Peyer's patch (tissue), 4 donors: ENCODE measurements around the gene CCNG2.
A peak's percentile ranks its signal among the peaks of the same experiment; 100 is the strongest.

ENCODE experiments used
- POLR2A ChIP-seq, 2 donors: fragments of 450-650 bp; IDR thresholded peaks; one replicate each; pipeline ENCODE4 v1.5.1; 2017; ENCODE audit warnings: antibody characterized with exemption in 2 of 2, mild to moderate bottlenecking in 2 of 2, moderate library complexity in 2 of 2
- TF ChIP-seq, protein P1 (sequence below), 6 experiments: fragments of 450-650 bp in 4 of 6; fragments of 200-600 bp in 2 of 6; sonication (generic) in 1 of 6; IDR thresholded peaks; one replicate each; pipeline ENCODE4 v1.5.1; 2017 to 2019; ENCODE audit warnings: antibody characterized with exemption in 6 of 6, mild to moderate bottlenecking in 3 of 6, moderate library complexity in 1 of 6

DNA sequence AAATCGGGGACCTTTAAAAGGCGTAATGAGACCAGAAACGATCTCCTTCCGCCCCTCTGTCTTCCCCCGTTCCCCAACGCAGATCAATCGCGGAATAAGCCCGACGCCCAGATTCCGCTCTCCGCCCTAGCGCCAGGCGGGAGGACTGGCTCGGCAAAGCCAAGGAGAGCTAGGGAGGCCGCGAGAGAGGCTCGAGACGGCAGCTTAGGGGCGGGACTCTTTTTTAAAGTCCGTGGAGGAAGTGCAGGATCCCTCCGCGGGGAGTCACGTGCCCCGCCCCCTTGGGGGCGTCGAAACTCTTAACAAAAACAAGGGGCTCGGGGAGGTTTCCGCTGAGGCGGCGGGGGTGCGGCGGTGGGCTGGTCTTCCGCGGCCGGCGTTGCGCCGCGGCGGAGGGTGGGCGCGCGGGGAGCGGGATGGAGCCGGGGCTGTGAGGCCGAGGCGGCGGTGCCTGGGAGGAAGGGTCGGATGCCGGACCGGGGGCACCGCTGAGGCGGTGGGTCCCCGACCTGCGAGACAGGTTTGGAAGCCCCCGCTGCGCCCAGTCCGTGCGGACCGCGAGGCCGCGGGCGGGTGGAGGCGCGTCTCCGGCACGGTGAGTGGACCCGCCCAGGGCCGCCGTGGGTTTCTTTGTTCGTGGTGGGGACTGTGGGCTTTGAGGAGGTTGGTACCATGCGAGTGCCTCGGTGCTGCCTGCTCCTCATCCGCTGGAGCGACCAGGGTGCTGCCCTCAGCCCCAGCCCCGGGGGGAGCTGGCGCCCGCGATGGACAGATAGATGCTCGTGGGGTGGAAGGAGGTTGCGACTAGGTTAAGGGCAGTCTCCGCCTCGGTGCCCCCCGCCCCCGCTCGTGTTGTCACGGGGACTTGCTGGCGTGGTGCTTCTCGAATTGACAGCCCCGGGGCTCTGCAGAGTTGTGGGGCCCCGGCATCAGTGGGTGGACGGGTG is at the start of gene CCNG2:
- TF ChIP-seq, protein P1, sequence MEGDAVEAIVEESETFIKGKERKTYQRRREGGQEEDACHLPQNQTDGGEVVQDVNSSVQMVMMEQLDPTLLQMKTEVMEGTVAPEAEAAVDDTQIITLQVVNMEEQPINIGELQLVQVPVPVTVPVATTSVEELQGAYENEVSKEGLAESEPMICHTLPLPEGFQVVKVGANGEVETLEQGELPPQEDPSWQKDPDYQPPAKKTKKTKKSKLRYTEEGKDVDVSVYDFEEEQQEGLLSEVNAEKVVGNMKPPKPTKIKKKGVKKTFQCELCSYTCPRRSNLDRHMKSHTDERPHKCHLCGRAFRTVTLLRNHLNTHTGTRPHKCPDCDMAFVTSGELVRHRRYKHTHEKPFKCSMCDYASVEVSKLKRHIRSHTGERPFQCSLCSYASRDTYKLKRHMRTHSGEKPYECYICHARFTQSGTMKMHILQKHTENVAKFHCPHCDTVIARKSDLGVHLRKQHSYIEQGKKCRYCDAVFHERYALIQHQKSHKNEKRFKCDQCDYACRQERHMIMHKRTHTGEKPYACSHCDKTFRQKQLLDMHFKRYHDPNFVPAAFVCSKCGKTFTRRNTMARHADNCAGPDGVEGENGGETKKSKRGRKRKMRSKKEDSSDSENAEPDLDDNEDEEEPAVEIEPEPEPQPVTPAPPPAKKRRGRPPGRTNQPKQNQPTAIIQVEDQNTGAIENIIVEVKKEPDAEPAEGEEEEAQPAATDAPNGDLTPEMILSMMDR (IDR thresholded peaks at IDR 0.05), result peak in 1 of 6 experiments; percentile 17
- TF ChIP-seq POLR2A (IDR thresholded peaks at IDR 0.05), result peak; percentile 54 to 74
